ENCODE data around the gene GPI.

GPI gene

GRCh38 chr19:34405892-34406660 is 41.1 kb downstream of the GPI start:
- DNase-seq (ENCODE audit: low spot score): no peak

GRCh38 chr19:34408411-34408810 is 43.4 kb downstream of the GPI start:
- DNase-seq (ENCODE audit: low spot score): no peak

- no peak for DNase-seq (ENCODE audit: low spot score)
Observed at GRCh38 chr19:34409189-34410164, 44.5 kb downstream of the GPI start.

DNA sequence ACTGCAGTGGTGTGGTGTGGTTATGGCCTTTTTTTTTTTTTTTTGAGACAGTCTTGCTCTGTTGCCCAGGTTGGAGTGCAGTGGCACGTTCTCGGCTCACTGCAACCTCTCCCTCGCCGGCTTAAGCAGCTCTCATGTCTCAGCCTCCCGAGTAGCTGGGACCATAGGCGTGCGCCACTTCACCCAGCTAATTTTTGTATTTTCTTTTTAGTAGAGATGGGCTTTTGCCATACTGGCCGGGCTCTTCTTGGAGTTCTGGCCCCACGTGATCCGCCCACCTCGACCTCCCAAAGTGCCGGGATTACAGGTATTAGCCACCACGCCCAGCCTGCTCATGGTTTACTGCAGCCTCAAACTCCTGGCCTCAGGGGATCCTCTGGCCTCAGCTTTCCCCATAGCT is 46.2 kb downstream of the GPI start:
- DNase-seq (ENCODE audit: low spot score): no peak

GRCh38 chr19:34416021-34416545 is 51.1 kb downstream of the GPI start:
- no peak for DNase-seq (ENCODE audit: low spot score)

DNA sequence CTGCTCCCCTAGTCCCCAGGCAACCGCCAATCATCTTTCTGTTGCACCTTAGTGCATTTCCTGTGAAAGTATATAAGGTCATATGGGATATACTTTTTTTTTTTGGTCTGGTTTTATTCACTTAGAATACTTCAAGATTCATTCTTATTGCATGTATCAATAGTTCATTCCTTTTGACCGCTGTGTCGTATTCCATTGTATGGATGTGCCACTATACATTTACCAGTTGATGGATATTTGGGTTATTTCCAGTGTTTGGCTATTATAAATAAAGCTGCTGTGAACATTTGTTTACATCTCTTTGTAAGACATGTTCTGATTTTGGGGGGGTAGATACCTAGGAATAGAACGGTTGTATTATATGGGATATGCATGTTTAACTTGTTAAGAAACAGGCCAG is 53.3 kb downstream of the GPI start:
- no peak for DNase-seq (ENCODE audit: low spot score)

- DNase-seq (ENCODE audit: low spot score): no peak
Observed at GRCh38 chr19:34426096-34426661, 61.2 kb downstream of the GPI start.

DNA sequence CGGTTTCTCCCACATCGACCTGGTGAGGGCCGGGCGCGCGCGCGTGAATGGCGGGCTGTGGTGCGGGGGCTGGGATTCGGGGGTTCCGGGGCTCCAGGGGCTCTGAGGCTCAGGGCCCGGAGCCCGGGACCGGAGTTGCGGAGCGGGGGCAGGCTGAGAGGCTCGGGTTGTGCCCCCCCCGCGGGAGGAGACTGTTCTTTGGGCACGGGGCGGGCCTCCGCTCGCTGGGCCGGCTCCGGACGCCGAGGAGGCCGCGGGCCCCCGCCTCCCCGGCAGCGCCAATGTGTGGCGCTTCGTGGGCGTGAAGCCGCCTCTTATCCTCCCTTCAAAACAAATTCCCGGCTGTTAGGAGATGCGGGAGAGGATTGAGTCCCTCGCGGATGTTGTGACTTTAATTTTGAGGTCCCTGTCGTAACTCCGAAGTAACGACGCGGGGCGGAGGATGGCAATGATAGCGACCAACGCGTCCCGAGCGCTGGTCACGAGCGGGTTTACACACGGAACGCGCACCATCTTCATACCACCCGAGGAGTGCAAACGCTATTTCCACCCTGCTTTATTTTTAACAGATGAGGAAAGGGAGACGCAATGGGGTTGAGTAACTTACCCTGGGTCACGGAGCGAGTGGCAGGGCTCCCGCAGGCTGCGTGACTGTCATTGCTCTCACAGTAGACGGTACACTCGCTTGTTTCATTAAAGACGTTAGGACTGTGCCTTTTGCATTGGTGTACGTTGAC is 63.7 kb downstream of the GPI start:
- peak; percentile 24 for DNase-seq (ENCODE audit: low spot score)

- DNase-seq (ENCODE audit: low spot score): no peak
Observed at GRCh38 chr19:34429553-34429952, 64.6 kb downstream of the GPI start.

GRCh38 chr19:34430738-34431625 is 66.0 kb downstream of the GPI start:
- peak; percentile 65 for DNase-seq (ENCODE audit: low spot score)

DNA sequence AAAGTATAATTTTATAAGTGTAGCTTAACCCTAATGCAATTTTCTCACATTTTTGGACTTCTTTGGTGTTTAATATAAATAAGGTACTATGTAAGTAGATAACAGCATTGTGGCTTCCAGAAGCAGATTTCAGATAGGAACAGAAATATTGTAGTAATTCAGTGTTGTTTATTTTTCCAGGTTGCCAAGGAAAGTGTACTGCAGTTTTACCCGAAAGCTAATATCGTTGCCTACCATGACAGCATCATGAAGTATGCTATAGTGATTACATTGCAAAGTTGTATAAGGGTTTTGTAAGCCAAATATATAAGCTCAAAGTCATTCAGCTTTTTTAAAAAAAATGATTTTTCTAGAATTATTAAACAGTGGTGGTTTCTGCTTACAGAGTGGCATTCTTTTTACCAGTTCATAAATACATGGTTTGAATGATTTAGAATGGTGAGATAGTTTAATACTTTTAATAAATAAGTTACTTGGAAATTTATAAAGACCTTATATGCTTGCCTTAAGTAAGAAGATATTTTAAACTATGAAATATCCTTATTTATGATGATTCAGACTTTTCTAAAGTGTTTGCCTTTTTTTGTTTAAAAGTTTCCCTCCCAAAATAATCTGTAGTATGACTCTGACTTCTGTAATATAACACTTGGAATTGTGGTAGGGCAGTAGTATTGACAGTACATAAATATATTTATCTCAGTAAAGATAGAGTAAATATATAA is 66.8 kb downstream of the GPI start:
- no peak for DNase-seq (ENCODE audit: low spot score)

- DNase-seq (ENCODE audit: low spot score): peak; percentile 8
Observed at GRCh38 chr19:34432797-34433196, 67.8 kb downstream of the GPI start.

DNA sequence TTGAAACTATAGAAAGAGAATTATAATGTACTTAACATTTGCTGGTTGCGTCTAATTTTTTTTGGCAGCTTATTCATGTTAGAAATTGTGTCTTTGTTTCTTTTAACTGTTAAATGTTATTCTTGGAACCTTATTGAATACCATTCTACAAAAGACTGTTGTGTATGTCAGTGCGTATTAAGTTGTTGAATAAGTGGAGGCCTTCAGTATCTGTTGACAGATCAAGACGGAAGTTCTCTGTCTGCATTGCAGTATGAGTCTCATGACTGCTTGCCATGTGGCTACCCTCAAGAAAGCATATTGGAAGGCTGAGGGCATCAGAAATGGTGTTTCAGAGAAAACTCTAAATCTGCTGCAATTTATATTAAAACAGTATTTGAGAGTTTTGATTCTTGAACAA is 71.7 kb downstream of the GPI start:
- DNase-seq (ENCODE audit: low spot score): no peak

DNA sequence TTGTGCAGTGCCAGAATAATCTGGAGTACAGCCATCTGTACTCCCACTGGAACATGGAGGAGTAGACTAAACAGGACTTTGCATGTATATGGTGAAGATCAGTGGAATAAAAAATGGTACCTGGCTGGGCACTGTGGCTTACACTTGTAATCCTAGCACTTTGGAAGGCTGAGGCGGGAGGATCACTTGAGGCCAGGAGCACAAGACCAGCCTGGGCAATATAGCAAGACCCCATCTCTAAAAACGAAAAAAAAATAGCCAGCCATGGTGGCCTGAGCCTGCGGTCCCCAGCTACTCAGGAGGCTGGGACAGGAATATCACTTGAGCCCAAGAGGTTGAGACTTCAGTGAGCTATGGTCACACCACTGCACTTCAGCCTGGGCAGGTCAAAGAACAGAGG is 83.2 kb downstream of the GPI start:
- no peak for DNase-seq (ENCODE audit: low spot score)

Data from cerebellar cortex (tissue), 1 donor.